A673 (cell line): Measurements from ENCODE around the gene MKRN2. TPM values are rescaled to one million over a fixed set of nuclear protein-coding genes. Genes with fewer than 3 reads are reported as not detected.

Source experiments
- BruUV-seq: library from RNA; stranded (reverse); fragments of 400-500 nt; replicated peaks from 2 replicates; lab custom pipeline; 2021; lab: Mats Ljungman, UMichigan
- CTCF ChIA-PET: fragments of 300-600 bp; sonication (Branson Sonifier 250); formaldehyde crosslinking; loops from one replicate; lab custom pipeline; 2022; ENCODE audit warnings: antibody characterized with exemption; lab: Charles Lee
- POLR2A ChIA-PET: fragments of 300-600 bp; sonication (Branson Sonifier 250); formaldehyde crosslinking; loops from one replicate; lab custom pipeline; 2022; ENCODE audit warnings: antibody characterized with exemption; ENCODE audit not compliant: low non-redundant PET; lab: Charles Lee
- DNase-seq: peaks from one replicate; pipeline ENCODE4 v3.0.0-alpha.2; 2015; ENCODE audit warnings: low spot score
- H3K27ac ChIP-seq: fragments of 200-600 bp; sonication (generic); 2 replicates; pipeline ENCODE4 v1.5.1; 2016; ENCODE audit warnings: mixed run types, low read depth, mild to moderate bottlenecking, mixed read lengths, antibody characterized with exemption, low read length; ENCODE audit not compliant: poor library complexity, severe bottlenecking
- H3K27me3 ChIP-seq: fragments of 200-600 bp; sonication (generic); replicated peaks from 2 replicates; pipeline ENCODE4 v1.6.1; 2017; ENCODE audit warnings: mixed run types, low read depth, mild to moderate bottlenecking, mixed read lengths, antibody characterized with exemption, low read length; ENCODE audit not compliant: insufficient read depth, poor library complexity
- H3K36me3 ChIP-seq: fragments of 200-600 bp; sonication (generic); 2 replicates; pipeline ENCODE4 v1.6.1; 2016; ENCODE audit warnings: mixed run types, mild to moderate bottlenecking, mixed read lengths, antibody characterized with exemption, low read length; ENCODE audit not compliant: insufficient read depth, poor library complexity, severe bottlenecking
- H3K4me1 ChIP-seq: fragments of 200-600 bp; sonication (generic); 2 replicates; pipeline ENCODE4 v1.6.1; 2017; ENCODE audit warnings: mixed run types, mild to moderate bottlenecking, mixed read lengths, antibody characterized with exemption, low read length; ENCODE audit not compliant: insufficient read depth, poor library complexity, severe bottlenecking
- H3K4me3 ChIP-seq: fragments of 200-600 bp; sonication (generic); 2 replicates; pipeline ENCODE4 v1.5.1; 2016; ENCODE audit warnings: low read depth, mixed run types, mild to moderate bottlenecking, mixed read lengths, low read length; ENCODE audit not compliant: poor library complexity, severe bottlenecking
- H3K9me3 ChIP-seq: fragments of 200-600 bp; sonication (generic); 2 replicates; pipeline ENCODE4 v1.6.1; 2016; ENCODE audit warnings: mixed run types, low read depth, mild to moderate bottlenecking, mixed read lengths, antibody characterized with exemption, low read length; ENCODE audit not compliant: poor library complexity, severe bottlenecking
- CTCF ChIP-seq: fragments of 300-800, 200-600 bp; sonication (generic); conservative IDR thresholded peaks from 2 replicates; pipeline ENCODE4 v1.5.1; 2017; ENCODE audit warnings: low read depth, mild to moderate bottlenecking, antibody characterized with exemption, low read length, moderate library complexity, mixed read lengths
- EZH2 ChIP-seq: fragments of 200-600 bp; sonication (generic); IDR thresholded peaks from 2 replicates; pipeline ENCODE4 v1.6.1; 2017; ENCODE audit warnings: borderline replicate concordance, low read depth, mild to moderate bottlenecking, mixed read lengths, antibody characterized with exemption, low read length; ENCODE audit not compliant: poor library complexity, severe bottlenecking
- intact Hi-C: fragments of 100-400 bp; cut with micrococcal nuclease; formaldehyde crosslinking; loops from one replicate; pipeline ENCODE4 v1.10.0; 2022; ENCODE audit not compliant: unreplicated experiment
- total RNA-seq: library from RNA; stranded (reverse); gene quantifications from 2 replicates; pipeline ENCODE4 v1.2.3, GENCODE V29; 2021

Gene MKRN2
- total RNA-seq, 1 experiment from 2014 or later, result 47.3 TPM

GRCh38 chr3:12583280-12583679 is 26.4 kb downstream of the MKRN2 start:
- H3K4me1 ChIP-seq, result no peaks in the 10 kb centered on the region
- H3K27ac ChIP-seq, result no peak overlapping the region
- no TSS peak for BruUV-seq
- no peaks in the 10 kb centered on the region for H3K27me3 ChIP-seq
- no peak overlapping the region for H3K4me3 ChIP-seq
- DNase-seq, result no peak
- H3K36me3 ChIP-seq, result peaks cover 87% of the 10 kb centered on the region
- CTCF ChIA-PET, result no interaction called here
- POLR2A ChIA-PET, result no interaction called here
- no peak for TF ChIP-seq EZH2
- no peak for TF ChIP-seq CTCF
- intact Hi-C loops, result no loop called here
- H3K9me3 ChIP-seq, result no peaks in the 10 kb centered on the region

- no peak for TF ChIP-seq CTCF
- TF ChIP-seq EZH2, result no peak
- no peak overlapping the region for H3K4me3 ChIP-seq
- no TSS peak for BruUV-seq
- intact Hi-C loops, result no loop called here
- H3K27ac ChIP-seq, result no peak overlapping the region
- no peaks in the 10 kb centered on the region for H3K4me1 ChIP-seq
- POLR2A ChIA-PET, result no interaction called here
- H3K36me3 ChIP-seq, result peaks cover 88% of the 10 kb centered on the region
- CTCF ChIA-PET, result no interaction called here
- no peaks in the 10 kb centered on the region for H3K9me3 ChIP-seq
- no peaks in the 10 kb centered on the region for H3K27me3 ChIP-seq
- DNase-seq, result no peak
These were observed 27.2 kb downstream of the MKRN2 start for GRCh38 chr3:12584083-12584482.

GRCh38 chr3:12585181-12585580 is 28.3 kb downstream of the MKRN2 start:
- no peaks in the 10 kb centered on the region for H3K27me3 ChIP-seq
- no TSS peak for BruUV-seq
- DNase-seq, result no peak
- ChIA-PET CTCF (no interaction called here), POLR2A (no interaction called here)
- TF ChIP-seq EZH2 (no peak), CTCF (no peak)
- peaks cover 91% of the 10 kb centered on the region for H3K36me3 ChIP-seq
- H3K27ac ChIP-seq, result no peak overlapping the region
- no peaks in the 10 kb centered on the region for H3K4me1 ChIP-seq
- intact Hi-C loops, result no loop called here
- no peaks in the 10 kb centered on the region for H3K9me3 ChIP-seq
- H3K4me3 ChIP-seq, result no peak overlapping the region
